Cortex of kidney (tissue), 1 donor: ENCODE data around the gene IGF2BP2.
"Not testable (repeated sequence)": the region's sequence is repeated elsewhere in the genome, so short reads cannot be mapped to it uniquely, and the experiment has no call there.

ENCODE experiments used
- DNase-seq: peaks from one replicate; lab custom pipeline; 2025; lab: John Stamatoyannopoulos, UW

Gene IGF2BP2

GRCh38 chr3:185712337-185712736 lies 112.5 kb downstream of the IGF2BP2 start:
- no peak for DNase-seq

GRCh38 chr3:185711255-185711870 lies 113.5 kb downstream of the IGF2BP2 start:
- no peak for DNase-seq

DNA sequence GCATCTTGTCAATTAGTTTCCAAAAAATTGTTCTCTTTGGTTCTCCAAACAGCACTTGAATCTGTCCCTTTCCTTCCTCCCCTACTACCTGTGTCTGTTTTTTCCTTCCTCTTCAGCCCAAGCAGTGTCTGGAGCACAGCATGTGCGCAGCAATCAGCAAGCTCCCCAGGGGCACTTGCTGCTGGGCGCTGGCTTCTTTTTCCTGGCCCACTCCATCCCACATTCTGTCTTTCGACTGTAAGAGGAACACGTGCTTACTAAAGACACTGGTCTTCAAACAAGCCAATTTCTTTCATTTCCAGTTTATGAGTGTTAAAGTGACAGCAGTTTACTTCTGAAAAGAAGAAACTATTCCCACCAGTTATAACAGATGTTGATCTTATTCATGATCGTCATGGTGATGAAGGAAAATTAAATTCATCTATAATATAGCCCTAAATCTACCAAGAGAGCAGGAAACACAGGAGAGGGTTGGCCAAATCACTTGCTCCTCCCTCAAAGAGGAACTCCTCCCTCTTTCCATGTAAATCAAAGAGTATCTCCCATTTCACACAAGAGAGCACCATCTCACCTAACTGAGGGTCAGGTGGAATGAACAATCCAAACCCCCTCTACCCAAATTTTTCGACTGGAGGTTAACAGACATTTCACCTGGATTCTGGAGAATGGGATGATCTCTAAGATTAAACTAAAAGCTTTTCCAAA lies 115.4 kb downstream of the IGF2BP2 start:
- DNase-seq: no peak

- no peak for DNase-seq
Measured at GRCh38 chr3:185708392-185708791, 116.5 kb downstream of the IGF2BP2 start.

DNA sequence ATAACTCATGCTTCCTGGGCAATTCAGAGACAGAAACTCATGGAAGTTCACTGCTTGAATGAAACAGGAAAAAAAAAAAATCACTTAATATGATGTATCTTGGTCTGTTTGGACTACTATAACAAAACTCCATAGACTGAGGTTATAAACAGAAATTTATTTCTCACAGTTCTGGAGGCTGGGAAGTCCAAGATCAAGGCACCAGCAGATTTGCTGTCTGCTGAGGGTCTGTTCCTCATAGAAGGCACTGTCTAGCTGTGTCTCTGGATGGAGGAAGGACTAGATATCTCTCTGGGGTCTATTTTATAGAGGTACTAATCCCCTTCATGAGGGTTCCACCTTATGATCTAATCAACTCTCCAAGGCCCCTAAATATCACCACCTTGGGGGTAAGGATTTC lies 119.3 kb downstream of the IGF2BP2 start:
- no peak for DNase-seq

DNA sequence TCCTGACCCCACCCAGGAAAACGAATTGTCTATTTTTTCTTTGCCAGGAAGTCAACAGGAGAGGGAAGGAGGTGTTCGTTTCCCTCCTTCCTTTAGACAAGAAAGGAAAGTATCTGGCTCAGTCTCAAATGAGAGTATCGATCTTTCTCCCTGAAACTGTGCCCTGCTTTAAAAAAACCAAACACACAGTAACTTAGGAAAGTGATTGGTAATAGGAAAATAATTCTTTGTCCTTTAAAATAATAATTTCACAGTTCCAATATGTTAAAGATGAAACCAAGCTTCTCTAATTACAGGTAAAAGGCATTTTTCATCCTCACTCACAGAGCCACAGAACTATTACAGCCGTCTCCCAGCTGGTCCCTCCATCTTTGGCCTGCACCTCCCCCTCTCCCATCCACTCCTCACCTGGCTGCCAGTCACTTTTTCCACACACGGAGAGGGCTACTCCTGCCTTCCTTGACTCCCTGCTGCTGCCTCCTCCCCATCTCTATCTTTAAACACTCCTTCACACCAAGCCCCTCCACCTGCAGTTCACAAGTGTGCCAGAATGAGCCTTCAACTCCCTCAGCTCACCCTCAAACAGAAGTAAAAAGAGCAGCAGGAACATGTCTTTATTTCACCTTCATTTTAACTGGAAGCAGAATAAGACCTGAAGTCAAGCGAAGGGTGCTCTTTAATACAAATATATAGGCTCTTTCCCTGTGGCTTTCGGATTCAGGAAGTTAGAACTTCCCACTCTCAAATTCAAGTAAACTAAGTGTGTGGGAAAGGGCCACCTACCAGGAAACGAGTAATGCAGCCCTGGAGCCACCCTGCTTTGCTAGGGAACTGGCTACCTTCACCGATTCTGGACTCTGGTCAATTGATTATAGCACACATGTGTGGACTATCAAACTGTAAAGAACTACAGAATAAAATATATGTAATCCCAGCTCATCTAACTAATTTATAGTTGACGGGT lies 122.3 kb downstream of the IGF2BP2 start:
- no peak for DNase-seq

GRCh38 chr3:185701611-185702261 lies 123.1 kb downstream of the IGF2BP2 start:
- no peak for DNase-seq

DNA sequence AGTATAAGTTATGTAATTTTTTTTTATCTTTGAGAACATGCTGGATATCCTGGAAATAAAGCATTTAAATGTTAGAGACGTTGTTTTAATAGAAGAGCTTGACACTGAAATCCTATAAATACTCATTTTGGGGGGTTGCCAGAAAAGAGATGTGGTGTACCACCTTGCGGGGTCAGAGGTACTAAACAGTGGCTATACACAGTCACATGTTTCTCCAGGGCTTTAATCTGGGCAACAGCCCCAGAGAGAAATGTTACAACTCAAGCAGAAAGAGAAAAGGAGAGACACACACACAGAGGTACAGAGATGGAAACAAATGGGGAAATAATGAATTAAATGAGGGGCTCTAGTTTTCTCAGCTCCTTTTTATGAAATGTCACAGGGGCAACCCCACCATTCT lies 124.9 kb downstream of the IGF2BP2 start:
- DNase-seq: no peak

DNA sequence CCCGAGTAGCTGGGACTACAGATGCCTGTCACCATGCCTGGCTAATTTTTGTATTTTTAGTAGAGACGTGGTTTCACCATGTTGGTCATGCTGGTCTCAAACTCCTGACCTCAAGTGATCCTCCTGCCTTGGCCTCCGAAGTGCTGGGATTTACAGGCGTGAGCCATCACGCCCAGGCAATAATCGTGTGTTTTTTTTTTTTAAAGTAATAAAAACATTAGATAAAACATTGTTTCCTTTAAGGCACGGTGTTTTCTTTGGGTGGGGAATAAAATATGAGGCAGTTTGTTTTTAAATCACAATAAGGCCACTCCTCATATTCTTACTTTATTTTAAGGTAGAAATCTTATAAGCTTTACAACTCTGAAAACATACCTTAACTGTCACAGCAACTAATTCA lies 127.6 kb downstream of the IGF2BP2 start:
- not testable (repeated sequence) for DNase-seq

- no peak for DNase-seq
Measured at GRCh38 chr3:185696039-185696438, 128.8 kb downstream of the IGF2BP2 start.

GRCh38 chr3:185693985-185694653 lies 130.7 kb downstream of the IGF2BP2 start:
- DNase-seq: no peak

DNA sequence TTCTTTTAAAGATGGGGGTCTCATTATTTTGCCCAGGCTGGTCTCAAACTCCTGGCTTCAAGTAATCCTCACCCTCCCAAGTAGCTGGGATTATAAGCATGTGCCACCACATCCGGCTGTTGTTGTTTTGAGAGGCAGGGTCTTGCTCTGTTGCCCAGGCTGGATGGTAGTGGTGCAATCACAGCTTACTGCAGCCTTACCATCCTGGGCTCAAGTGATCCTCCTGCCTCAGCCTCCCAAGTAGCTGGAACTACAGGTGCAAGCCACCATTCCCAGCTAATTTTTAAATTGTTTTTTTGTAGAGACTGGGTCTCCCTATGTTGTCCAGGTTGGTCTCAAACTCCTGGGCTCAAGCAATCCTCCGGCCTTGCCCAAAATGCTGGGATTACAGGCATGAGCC lies 133.2 kb downstream of the IGF2BP2 start:
- no peak for DNase-seq

GRCh38 chr3:185687271-185687878 lies 137.5 kb downstream of the IGF2BP2 start:
- no peak for DNase-seq

DNA sequence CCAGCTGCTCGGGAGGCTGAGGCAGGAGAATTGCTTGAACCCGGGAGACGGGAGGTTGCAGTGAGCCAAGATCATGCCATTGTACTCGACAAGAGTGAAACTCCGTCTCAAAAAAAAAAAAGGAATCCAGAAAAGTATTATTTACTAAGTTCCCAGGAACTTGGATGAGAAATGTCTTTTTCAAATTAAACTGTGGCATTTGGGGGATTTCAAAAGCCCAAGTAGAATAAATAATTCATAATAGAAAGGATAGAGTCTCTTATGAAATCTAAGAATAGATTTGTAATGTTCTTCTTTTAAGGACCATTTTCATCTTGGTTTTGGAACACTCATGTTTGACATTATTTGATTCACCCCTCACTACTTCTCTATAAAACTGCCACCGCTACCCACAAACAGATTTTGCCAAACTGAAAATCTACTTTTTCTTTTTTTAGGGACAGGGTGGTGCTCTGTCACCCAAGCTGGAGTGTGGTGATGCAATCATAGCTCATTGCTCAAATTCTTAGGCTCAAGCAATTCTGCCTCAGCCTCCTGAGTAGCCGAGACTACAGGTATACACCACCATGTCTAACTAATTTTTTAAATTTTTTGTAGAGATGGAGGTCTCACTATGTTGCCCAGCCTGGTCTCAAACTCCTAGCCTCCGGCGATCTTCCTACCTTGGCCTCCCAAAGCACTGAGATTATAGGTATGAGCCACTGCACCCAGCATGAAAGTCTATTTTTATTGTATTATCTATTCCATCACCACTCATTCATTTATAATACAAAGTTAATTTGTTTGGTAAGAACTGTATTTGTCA lies 139.4 kb downstream of the IGF2BP2 start:
- no peak for DNase-seq

DNA sequence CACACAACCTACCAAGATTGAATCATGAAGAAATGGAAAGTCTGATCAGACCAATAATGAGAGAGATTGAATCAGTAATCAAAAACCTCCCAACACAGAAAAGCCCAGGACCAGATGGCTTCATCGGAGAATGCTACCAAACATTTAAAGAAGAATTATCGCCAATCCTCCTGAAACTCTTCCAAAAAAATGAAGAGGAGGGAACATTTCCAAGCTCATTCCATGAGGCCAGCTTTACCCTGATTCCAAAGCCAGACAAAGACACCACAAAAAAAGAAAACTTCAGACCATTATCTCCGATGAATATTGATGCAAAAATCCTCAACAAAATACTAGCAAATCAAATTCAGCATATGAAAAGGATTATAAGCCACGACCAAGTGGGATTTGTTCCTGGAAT lies 144.6 kb downstream of the IGF2BP2 start:
- no peak for DNase-seq

GRCh38 chr3:185678027-185678426 lies 146.8 kb downstream of the IGF2BP2 start:
- no peak for DNase-seq

- no peak for DNase-seq
Measured at GRCh38 chr3:185677146-185677829, 147.6 kb downstream of the IGF2BP2 start.

DNA sequence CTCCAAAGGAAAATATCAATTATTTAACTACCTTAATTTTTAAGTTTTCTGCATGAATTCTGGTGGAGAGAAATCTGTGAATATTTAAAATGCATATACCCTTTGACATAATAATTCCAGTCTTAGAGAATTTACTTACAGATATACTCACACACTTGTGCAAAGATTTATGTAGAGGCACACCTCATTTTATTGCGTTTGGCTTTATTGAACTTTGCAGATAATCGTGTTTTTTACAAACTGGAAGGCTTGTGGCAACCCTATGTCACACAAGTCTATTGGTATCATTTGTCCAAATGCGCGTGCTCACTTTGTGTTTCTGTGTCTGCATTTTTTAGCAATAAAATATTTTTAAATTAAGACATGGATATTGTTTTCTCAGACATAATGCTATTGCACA lies 157.3 kb downstream of the IGF2BP2 start:
- no peak for DNase-seq

DNA sequence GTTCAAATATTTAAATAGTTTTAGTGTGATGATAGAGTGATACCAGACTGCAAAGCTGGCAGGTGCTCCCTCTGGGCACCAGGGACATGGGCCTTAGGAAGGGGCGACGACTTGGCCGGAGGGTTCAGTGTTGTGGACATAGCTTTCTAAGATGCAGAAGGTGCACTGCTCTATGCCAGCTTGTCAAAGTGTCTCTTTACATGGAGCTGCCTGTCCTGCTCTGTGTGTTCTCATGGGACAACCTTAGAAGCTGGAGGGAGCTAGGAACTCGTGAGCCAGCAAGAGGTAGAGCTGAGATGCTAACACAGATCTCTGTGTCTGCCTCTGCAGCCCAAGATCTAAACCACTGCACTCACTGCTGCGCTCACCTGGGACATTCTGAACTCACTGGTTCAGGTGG lies 160.9 kb downstream of the IGF2BP2 start:
- DNase-seq: no peak

DNA sequence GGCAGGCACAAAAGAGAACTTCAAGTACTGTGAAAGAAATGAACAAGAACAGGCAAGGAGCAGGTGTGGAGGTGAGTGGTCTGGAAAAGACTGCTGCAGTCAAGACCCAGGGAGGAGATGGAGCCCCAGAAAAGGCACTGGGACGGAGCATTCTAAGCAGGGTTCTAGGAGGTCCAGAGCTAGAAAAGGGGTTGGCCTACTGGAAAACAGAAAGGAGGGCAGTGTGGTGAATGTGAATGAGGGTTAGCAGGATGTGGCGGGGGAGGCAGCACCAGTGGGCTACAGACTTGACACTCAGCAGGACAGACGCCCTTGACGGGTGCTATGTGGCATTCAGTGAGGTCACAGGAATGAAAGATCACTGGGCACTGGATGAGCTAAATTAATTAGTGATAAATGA lies 163.1 kb downstream of the IGF2BP2 start:
- no peak for DNase-seq
